GM19099 (cell line): ENCODE results near the gene MPRIP.

Experiments used
- POLR2A ChIP-seq: IDR thresholded peaks from 3 replicates; pipeline ENCODE4 v1.6.1; 2011; ENCODE audit warnings: low read depth; ENCODE audit not compliant: insufficient read length; ENCODE audit errors: extremely low read depth

MPRIP gene

DNA sequence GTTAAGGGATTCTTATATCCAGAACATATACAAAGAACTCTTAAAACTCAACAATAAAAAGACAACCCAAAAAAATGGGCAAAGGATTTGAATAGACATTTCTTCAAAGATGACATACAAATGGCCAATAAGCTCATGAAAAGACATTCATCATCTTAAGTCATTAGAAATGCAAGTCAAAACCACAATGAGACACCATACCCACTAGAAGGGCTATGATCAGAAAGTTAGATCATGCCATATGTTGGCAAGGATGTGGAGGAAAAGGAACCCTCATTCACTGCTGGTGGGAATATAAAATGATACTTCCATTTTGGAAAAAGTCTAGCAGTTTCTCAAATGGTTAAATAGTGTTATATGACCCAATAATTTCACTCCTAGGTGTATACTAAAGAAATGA is 154.5 kb downstream of the MPRIP start:
- no peak for TF ChIP-seq POLR2A

DNA sequence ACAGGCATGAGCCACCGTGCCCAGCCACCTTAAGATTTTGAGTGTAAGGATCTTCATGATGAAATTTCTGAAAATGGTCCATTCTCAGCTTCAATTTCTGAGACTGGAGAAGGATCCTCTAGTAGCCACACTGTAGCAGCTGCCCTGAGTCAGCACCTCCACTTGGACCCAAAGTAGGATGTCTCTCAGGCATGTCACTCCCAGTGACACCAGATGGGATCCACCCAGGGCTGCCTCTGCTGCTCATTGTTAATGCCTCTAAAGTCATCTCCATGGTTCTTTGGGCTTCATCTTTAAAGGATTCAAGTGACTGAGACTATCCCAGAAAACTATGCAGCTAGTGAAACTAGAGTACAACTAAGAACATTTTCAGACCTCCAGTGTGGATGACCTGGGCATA is 156.0 kb downstream of the MPRIP start:
- no peak for TF ChIP-seq POLR2A

DNA sequence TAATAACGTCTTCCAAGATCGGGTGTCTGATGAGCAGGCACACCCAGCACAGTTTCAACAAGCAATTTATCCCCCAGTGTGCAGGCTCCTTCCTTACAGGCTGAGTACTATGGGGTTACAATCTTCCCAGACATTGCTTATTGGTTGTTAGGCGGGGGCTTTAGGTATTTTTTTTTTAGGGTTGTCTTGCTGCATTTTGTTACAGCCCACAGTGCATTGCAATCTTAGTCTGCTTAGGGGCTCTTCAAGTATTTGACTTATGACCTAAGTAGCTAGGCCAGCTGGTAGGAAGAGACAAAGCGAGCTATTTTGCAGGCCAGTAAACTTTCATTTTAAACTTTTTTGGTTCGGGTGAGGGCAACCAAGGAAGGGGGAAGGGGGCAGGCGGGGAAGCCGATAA is 158.1 kb downstream of the MPRIP start:
- TF ChIP-seq POLR2A = no peak

DNA sequence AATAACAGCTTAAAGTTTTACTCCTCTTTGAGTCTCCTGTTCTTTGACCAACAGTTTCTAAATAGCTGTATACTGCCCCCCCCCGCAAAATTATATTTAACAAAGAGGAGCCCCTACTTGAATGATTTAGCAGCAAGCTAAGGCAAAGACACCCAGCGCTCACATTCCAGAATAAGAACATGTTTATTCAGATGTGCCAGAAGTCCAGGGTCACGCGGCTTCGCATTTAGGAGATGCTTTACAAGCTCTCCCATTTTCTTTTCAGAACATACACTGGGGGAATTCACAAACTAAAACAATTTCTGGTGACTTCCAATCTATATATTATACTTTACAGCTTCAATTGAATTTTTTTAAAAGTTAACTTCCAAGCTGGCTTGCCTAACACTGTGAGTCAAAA is 158.6 kb downstream of the MPRIP start:
- no peak for TF ChIP-seq POLR2A

DNA sequence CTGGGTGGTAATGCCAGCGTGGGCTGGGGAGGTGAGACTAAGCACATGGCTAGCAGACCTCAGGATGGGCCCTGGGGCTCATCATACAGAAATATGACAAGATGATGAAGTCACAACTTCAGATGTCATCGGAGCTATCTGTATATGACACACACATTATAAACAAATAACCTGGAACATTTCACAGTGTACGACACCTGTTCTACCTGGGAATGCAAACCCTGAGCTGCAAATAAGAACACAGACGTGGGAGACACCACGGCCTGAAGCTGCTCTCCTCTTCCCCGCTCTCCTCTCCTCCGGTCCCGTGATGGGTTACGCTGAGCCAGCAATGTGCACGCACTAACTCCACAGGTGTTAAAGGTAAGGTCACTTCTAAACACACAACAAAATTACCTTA is 159.0 kb downstream of the MPRIP start:
- no peak for TF ChIP-seq POLR2A

DNA sequence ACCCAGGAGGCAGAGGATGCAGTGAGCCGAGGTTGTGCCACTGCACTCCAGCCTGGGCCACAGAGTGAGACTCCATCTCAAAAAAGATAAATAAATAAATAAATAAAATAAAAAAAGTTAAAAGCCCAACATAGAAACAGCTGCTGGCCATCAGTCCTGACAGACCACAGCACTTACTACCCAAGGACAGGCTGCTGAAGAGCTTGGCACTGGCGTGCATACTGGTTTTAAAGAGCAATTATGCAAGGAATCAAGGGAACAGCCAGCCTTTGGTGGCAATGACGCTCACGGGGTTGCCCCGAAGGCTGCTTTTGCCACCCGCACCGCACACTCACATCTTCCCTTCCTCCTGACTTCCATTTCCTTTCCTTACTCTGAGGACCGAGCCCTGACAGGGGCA is 159.7 kb downstream of the MPRIP start:
- no peak for TF ChIP-seq POLR2A

DNA sequence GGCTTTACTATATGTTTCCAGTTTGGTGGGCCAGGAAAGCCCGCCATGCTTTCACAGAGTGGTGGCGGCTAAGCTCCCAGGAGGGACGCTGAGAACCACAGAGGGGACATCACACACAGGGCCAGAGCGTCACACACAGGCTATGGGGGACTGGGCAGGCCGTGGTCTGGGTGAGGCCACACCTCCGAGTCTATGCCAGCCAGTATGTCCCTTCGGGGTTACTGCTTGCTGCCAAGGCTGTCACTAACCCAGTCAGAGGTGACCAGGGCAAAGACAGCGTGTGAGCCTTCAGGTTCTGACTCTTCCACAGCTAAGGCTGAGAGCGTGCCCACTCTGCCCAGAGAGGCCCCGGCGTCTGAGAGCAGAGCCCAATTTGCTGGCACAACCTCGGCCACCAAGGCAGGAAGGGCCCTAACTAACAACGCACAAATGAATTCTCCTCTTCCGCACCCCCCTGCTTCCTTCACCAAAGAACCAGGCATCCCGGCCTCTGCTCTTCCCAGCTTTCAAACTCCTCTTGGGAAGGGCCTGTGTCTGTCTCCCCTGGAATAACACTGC is 161.0 kb downstream of the MPRIP start:
- TF ChIP-seq POLR2A = no peak

DNA sequence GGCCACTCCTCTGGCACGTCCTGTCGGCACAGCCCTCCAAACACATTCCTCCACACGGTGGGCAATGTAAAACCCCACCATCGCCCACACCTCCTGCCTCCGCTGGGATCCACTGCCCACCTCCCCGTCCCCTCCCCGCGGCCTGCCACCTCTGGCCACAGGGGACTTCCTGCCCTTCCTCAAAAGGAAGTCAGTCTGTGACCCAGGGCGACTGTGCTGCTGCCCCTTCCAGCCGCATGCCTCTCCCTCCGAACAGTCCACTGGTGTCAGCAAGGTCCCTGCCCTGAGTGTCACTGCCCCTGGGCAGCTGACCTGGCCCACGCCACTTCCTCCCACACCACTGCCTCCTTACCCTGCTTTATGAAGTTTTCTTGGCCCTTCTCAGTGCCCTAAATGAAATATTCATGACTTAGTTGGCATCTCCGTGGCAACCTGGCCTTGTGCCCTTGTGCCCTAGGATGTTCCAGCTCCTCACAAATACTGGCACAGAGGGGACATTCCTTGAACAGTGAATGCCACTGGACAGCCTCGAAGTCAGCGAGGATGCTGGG is 161.9 kb downstream of the MPRIP start:
- no peak for TF ChIP-seq POLR2A

DNA sequence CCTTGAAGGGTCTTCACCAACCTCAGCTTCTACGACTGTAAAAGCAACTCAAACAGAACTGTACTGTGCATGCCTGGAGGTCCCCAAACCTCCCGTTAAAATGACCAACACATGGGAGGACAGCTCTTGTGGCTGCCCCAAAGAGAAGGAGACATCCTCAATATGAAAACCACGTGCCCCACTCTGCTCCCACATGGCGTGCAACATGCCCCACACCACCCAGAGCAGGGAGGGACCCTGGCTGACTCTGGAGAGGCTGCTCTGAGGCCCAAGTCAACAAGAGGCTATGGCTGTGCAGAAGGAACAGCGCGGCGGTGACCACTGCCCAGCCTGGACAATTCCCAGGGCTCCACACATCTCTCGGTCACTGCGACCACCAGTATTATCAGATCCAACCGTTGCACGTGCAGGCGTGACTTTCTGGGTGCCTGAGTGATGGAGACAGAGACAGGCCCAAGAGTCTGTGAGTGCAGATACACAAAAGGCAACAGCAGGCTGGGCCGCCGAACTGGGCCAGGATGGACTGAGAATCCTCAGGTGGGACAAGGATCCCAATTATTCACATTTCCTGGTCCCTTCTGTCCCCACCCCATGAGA is 162.5 kb downstream of the MPRIP start:
- no peak for TF ChIP-seq POLR2A

DNA sequence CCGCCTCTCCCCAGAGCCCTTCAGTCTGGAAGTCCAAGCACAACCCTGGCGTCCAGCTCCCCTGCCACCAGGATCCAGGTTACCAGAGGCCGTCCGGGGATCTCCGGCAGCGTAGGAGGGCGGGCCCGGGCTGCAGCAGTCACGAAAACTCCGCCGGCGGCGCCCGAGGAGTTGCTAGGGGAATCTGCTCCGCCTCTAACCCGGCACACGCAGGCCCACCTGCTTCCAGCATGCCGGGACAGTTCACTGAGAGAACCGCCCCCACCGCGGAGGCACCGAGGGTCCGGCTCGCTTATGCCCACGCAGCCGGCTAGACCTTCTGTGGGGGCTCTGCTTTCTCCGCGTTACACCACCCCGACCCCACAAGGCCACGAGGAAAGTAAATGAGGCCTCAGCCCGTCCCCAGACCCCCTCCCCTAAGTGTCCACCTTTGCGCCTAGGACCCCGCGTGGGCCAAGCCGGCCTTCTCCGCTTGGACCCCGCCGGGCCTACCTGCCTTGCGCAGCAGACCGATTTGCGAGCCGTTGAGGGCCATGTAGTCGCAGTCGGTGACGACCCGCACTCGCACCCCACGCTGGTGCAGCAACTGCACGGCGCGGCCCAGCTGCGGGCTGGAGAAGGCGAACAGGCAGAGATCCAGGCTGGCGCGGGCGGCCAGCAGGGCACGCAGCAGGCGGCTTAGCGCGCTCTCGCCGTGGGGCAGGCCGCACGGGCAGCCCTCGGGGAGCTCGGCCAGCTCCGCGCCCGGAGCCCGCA is 163.3 kb downstream of the MPRIP start:
- TF ChIP-seq POLR2A = peak; percentile 46

DNA sequence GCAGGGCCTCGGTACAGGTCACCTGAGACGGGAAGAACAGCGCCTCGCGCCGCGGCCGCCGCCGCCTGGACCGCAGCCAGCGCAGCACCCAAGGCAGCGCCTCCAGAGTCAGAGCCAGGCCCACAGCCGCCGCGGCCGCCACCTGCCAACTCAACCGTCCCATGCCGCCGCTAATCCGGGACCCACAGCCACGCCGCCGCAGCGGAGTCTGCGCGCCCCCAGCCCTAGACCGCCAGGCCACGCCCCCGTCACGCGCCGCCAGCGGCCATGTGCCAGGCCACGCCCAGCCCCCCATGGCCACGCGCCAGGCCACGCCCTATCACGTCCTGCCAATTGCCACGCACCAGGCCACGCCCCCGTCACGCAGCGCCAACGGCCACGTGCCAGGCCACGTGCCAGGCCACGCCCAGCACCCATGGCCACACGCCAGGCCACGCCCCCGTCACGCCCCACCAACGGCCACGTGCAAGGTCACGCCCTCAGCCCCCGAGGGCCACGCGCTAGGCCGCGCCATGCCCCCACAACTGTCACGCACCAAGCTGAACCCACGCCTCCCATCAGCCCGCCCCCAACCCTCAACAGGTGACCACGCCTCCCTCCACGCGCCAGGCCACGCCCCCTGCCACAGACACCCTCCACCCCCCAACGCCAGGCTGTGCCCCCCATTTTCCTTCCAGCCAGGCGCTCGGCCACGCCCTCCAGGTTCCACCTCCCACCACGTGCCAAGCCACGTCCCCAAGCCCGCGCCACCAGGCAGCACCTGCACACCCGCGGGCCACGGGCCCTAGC is 164.1 kb downstream of the MPRIP start, which contains the start of gene PLD6:
Gene PLD6, minus strand, starts transcription at position 210 of the 789 bp plus-strand sequence. Its CDS starts 47 bp downstream, at position 163.
- TF ChIP-seq POLR2A = peak; percentile 70

DNA sequence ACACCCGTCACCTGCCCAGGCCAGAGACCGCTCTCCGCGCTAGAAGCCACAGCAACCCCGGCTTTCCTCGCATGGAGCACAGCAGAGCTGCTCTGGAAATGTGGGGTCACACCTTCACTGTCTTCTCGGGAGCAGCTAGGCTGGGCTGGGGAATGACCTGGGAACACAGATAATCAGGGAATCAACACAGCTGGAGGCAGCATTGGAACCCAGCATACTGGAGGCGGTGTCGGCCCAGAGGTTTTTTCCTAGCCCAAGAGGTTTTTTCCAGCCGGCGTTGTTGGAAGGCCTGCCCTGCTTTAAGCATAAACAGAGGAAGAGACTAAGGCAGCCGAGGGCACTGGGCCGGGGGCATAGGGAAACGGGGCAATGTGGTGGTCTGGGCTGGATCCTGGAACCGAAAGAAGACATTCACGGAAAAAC is 164.7 kb downstream of the MPRIP start:
- no peak for TF ChIP-seq POLR2A

DNA sequence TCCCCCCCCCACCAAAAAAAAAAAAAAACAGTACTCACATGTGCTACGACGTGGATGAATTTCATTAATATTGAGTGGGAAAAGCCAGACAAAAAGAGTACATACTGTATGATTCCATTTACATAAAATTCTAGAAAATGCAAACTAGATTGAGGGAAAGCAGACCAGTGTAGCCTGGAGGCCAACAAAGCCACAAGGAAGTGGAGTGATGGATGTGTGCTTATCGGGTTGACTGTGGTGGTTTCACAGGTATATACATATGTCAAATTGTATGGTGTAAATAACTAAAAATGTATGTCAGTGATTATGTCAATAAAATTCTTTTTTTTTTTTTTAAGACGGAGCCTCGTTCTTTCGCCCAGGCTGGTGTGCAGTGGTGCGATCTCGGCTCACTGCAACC is 165.7 kb downstream of the MPRIP start:
- no peak for TF ChIP-seq POLR2A

DNA sequence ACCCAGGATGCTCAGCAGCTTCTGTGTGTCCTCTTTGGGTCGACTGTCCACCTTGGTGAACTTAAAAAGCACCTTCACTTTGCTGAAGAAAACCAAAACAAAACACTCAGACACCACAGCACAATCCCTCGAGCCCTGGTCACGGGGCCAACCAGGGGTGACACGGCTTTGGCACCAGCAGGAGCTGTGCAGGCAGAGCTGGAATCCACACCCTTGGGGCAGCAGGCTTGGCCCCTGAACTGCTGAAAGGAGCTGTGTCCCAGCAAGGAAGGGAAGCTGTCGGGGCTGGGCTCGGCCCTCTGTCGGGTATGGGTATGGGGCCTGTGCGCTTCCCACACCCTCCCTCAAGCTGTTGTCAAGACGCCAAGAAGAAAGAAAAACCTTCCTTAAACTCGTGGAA is 171.5 kb downstream of the MPRIP start:
- no peak for TF ChIP-seq POLR2A

DNA sequence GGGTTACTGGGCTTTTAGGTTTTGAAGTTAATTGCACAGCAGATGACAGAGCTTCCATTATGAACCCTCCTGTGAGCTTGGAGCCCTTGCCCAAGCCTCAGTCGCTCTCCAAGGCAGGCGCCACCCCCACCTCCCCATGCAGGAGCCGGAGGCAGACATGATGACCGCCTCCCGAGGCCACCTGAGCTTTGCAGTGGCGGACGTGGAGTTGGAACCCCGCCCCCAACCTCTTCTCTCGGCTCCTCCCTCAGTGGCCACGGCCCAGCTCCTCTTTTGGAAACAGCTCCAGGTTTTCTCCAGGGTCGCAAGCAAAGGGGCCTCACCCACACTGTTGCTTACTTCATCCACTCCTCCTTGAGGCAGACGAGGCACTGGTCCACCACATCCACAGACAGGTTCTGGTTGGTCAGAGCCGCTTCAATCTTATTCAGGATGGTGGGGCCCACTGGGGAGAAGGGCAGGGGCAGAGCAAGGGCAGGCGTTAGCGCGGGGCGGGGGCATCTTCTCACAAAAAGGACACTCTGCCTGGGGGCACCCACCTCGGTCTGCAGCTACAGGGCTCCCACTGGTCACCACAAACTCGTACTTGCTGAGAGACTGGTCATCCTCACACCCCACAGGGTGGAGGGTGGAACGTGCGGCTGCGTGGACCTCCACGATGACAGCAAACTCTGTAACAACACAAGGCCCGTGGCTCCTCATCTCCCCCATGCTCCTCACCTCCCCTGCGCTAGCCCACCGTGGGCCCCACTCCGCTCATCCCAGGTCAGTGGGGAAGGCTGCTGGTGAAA is 172.6 kb downstream of the MPRIP start:
- TF ChIP-seq POLR2A = no peak

DNA sequence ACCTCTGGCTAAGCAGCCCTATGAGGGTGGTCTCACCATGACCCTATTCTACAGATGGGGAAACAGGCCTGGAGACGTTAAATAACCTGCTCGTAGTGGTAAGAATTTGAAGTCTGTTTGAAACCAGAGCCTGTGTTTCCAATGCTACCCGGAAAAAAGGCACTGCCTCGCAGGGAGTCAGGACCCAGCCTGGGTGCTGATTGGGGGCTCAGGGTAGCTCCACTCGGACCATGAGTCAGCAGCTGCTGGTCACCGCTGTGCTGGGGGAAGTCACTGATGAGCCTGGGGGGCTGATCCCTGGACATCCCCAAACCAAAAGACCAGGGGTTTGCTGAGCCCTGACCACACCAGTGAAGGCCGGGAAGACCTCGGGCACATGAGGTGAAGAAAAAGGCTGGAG is 173.3 kb downstream of the MPRIP start:
- TF ChIP-seq POLR2A = no peak
